ENCODE results near the gene MBP. TPM values are rescaled to one million over a fixed set of nuclear protein-coding genes. Genes with fewer than 3 reads are reported as not detected.

Gene MBP
- total and polyA plus RNA-seq, 10 of the 15 experiments (the other 5 are each of a cell fraction or from before 2014, with no cell fraction given): 12.2 to 67.8 (median 42.1) TPM

- TF ChIP-seq ZNF207 (IDR thresholded peaks at IDR 0.05; ENCODE audit: borderline replicate concordance) (no peak), TCF7 (IDR thresholded peaks at IDR 0.05; ENCODE audit: borderline replicate concordance) (no peak), FOXM1 (IDR thresholded peaks at IDR 0.05; ENCODE audit: low read depth, low read length) (0 out of 2 replicates have a peak, but pooled peaks have one; percentile 43), IRF3 (IDR thresholded peaks at IDR 0.05) (no peak), ESRRA (IDR thresholded peaks at IDR 0.05; ENCODE audit: low read length) (no peak), ZBTB33 (IDR thresholded peaks at IDR 0.05) (no peak), PKNOX1 (IDR thresholded peaks at IDR 0.05) (peak; percentile 16; the same call in 1 of the 2 replicates), HSF1 (IDR thresholded peaks at IDR 0.05; ENCODE audit: low read depth, low read length) (no peak), NKRF (conservative IDR thresholded peaks at IDR 0.05) (no peak), YY1 (IDR thresholded peaks at IDR 0.05; ENCODE audit: low read depth, low read length) (peak; percentile 21; the same call in 1 of the 2 replicates), KDM1A (IDR thresholded peaks at IDR 0.05; ENCODE audit: borderline replicate concordance) (no peak), TAF1 (IDR thresholded peaks at IDR 0.05; ENCODE audit: borderline replicate concordance, low read depth, low read length) (no peak; the same call in 1 of the 2 replicates), ZNF274 (IDR thresholded peaks at IDR 0.05; ENCODE audit: insufficient read depth, insufficient read length) (no peak), ZNF622 (IDR thresholded peaks at IDR 0.05) (no peak), ETV6 (conservative IDR thresholded peaks at IDR 0.05 in 1 of 2, IDR thresholded peaks at IDR 0.05 in 1 of 2; ENCODE audit: borderline replicate concordance in 1 of 2, low read depth in 1 of 2) (peak in 1 of 2 experiments; percentile 74; a peak in 1 of 4 replicates), EZH2 (IDR thresholded peaks at IDR 0.05; ENCODE audit: borderline replicate concordance, control insufficient read depth, low read depth, low read length) (no peak), HDAC2 (IDR thresholded peaks at IDR 0.05) (no peak), JUND (IDR thresholded peaks at IDR 0.05; ENCODE audit: low read depth, low read length) (peak; percentile 78), BCL3 (IDR thresholded peaks at IDR 0.05; ENCODE audit: borderline replicate concordance, insufficient read depth, low read depth, low read length, poor library complexity, severe bottlenecking) (no peak), RELA (IDR thresholded peaks at IDR 0.05; ENCODE audit: borderline replicate concordance, partially characterized antibody) (no peak)
Measured at GRCh38 chr18:77054606-77055428, 77.8 kb downstream of the MBP start (continued).

All from GM12878 (cell line).